Measurements from ENCODE around the gene SLC16A11.
"Not testable (repeated sequence)": the region's sequence is repeated elsewhere in the genome, so short reads cannot be mapped to it uniquely, and the experiment has no call there.

SLC16A11 gene

GRCh38 chr17:7058831-7059447, 15.0 kb upstream of the SLC16A11 start:
- no peak for DNase-seq

- DNase-seq: no peak
Observed at GRCh38 chr17:7056386-7056785, 12.5 kb upstream of the SLC16A11 start.

- DNase-seq: not testable (repeated sequence)
Observed at GRCh38 chr17:7050583-7050982, 6.7 kb upstream of the SLC16A11 start.

GRCh38 chr17:7048968-7049367, 5.1 kb upstream of the SLC16A11 start:
- no peak for DNase-seq

- no peak for DNase-seq
Observed at GRCh38 chr17:7047566-7047965, 3.7 kb upstream of the SLC16A11 start.

GRCh38 chr17:7046725-7047397, 3.0 kb upstream of the SLC16A11 start:
- DNase-seq: not testable (repeated sequence)

GRCh38 chr17:7046127-7046724, 2.3 kb upstream of the SLC16A11 start:
- DNase-seq: no peak

GRCh38 chr17:7045492-7046126, 1.7 kb upstream of the SLC16A11 start:
- peak; percentile 34 for DNase-seq

- no peak for DNase-seq
Observed at GRCh38 chr17:7043182-7043496, 753 bp downstream of the SLC16A11 start.

- DNase-seq: no peak
Observed at GRCh38 chr17:7042501-7043181, 1.3 kb downstream of the SLC16A11 start.

GRCh38 chr17:7041607-7042500, 2.0 kb downstream of the SLC16A11 start:
- DNase-seq: no peak

GRCh38 chr17:7039832-7040231, 4.1 kb downstream of the SLC16A11 start:
- no peak for DNase-seq

- DNase-seq: no peak
Observed at GRCh38 chr17:7038025-7038862, 5.6 kb downstream of the SLC16A11 start.

GRCh38 chr17:7035591-7036368, 8.1 kb downstream of the SLC16A11 start, which contains the start of gene SLC16A13:
Gene SLC16A13 (plus strand): TSS chr17:7036015. CDS start chr17:7036383, 368 bp downstream.
- peak; percentile 98 for DNase-seq

GRCh38 chr17:7034955-7035590, 8.8 kb downstream of the SLC16A11 start:
- DNase-seq: no peak

- no peak for DNase-seq
Observed at GRCh38 chr17:7029659-7030058, 14.2 kb downstream of the SLC16A11 start.

- DNase-seq: no peak
Observed at GRCh38 chr17:7029096-7029495, 14.8 kb downstream of the SLC16A11 start.

GRCh38 chr17:7027335-7027734, 16.6 kb downstream of the SLC16A11 start:
- no peak for DNase-seq

GRCh38 chr17:7026471-7027115, 17.3 kb downstream of the SLC16A11 start:
- no peak for DNase-seq

Data from NCI-H1694 (cell line).